Measurements from ENCODE around the gene ZNF407. TPM values are rescaled to one million over a fixed set of nuclear protein-coding genes. Genes with fewer than 3 reads are reported as not detected.

ZNF407 gene
- total and polyA plus RNA-seq, 2 donors from 2014 or later = 2.5 to 17.8 TPM

DNA sequence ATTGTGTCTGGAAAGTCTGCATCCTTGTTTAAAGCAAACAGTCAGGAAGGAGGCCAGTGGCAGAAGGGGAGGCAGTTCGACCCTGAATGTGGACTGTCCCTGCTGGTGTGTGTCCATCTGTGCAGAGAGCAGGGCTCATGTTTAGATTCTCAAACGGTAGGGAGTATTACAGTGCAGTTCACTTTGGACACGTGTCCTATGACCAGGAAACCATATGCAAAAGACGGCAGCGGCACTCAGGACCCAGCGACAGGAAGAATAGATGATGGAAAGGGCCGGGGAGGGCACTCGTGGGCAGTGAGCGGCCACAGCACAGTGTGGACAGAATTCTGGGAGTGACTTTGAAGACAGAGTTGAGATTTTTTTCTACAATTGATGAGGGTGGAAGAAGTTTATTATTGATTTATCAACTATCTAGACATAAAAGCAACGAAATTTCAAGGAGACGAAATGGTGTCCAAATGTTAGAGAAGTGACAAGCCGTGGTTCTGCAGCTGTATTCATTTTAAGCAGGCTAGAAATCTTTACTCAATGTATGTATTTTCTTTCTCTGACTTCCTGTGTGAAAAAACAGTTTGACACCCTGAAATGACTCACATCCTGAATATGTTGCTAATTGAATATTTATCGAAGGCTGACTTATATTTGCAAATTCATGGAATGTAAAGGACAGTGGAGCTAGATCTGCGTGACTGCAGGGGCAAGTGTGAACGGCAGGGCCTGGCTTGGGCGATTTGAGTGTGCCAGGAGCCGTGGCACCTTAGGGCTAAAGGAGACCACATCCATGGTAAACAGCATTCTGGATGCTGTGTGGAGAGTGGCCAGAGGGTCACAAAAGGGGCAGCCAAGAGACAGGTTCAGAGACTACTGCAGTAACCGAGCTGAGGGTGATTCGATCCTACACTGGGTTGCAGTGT, 397.1 kb downstream of the ZNF407 start:
- Histone ChIP-seq H3K9ac (ENCODE audit: low read length in 3 of 3) (no peak overlapping the region), H3K4me3 (ENCODE audit: low read length in 3 of 3) (no peak overlapping the region), H3K36me3 (ENCODE audit: control insufficient read depth in 2 of 3, insufficient read depth in 3 of 3, low read length in 3 of 3) (no peaks in the 10 kb centered on the region), H3K27me3 (ENCODE audit: control insufficient read depth, insufficient read depth, low read length) (no peaks in the 10 kb centered on the region), H3K9me3 (ENCODE audit: control insufficient read depth in 2 of 3, insufficient read depth in 1 of 3, low read length in 3 of 3) (no peaks in the 10 kb centered on the region), H3K4me1 (ENCODE audit: control insufficient read depth in 2 of 3, insufficient read depth in 2 of 3, low read depth in 1 of 3, low read length in 3 of 3) (peaks cover 0 to 2% (median 0%) of the 10 kb centered on the region in 3 donors), H3K27ac (ENCODE audit: low read depth in 2 of 2, low read length in 2 of 2) (no peak overlapping the region)
- TF ChIP-seq, protein P1, sequence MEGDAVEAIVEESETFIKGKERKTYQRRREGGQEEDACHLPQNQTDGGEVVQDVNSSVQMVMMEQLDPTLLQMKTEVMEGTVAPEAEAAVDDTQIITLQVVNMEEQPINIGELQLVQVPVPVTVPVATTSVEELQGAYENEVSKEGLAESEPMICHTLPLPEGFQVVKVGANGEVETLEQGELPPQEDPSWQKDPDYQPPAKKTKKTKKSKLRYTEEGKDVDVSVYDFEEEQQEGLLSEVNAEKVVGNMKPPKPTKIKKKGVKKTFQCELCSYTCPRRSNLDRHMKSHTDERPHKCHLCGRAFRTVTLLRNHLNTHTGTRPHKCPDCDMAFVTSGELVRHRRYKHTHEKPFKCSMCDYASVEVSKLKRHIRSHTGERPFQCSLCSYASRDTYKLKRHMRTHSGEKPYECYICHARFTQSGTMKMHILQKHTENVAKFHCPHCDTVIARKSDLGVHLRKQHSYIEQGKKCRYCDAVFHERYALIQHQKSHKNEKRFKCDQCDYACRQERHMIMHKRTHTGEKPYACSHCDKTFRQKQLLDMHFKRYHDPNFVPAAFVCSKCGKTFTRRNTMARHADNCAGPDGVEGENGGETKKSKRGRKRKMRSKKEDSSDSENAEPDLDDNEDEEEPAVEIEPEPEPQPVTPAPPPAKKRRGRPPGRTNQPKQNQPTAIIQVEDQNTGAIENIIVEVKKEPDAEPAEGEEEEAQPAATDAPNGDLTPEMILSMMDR (IDR thresholded peaks at IDR 0.05; ENCODE audit: borderline replicate concordance, extremely low read depth, insufficient read depth) = no peak
- intact Hi-C loops (cut with DNase I) = no loop called here
- FAIRE-seq (no peak), DNase-seq (no peak)

DNA sequence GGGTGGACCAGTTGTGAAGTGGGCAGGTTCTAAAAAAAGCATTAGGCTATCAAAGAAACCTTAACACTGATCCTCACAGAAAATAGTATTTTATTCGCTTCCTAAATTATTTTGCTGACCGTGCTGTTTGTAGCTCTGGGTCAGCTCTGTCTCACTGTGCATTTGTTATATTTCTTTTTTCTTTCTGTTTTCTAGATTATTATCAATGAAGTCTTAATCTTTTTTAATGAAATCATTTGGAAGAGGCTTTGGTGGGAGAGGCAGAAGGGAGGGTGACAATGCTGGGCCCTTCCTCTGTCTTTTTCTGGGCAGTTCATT, 397.7 kb downstream of the ZNF407 start:
- Histone ChIP-seq H3K9ac (ENCODE audit: low read length in 3 of 3) (no peak overlapping the region), H3K4me1 (ENCODE audit: control insufficient read depth in 2 of 3, insufficient read depth in 2 of 3, low read depth in 1 of 3, low read length in 3 of 3) (peaks cover 0 to 2% (median 0%) of the 10 kb centered on the region in 3 donors), H3K27ac (ENCODE audit: low read depth in 2 of 2, low read length in 2 of 2) (no peak overlapping the region), H3K27me3 (ENCODE audit: control insufficient read depth, insufficient read depth, low read length) (no peaks in the 10 kb centered on the region), H3K4me3 (ENCODE audit: low read length in 3 of 3) (no peak overlapping the region), H3K9me3 (ENCODE audit: control insufficient read depth in 2 of 3, insufficient read depth in 1 of 3, low read length in 3 of 3) (no peaks in the 10 kb centered on the region), H3K36me3 (ENCODE audit: control insufficient read depth in 2 of 3, insufficient read depth in 3 of 3, low read length in 3 of 3) (no peaks in the 10 kb centered on the region)
- intact Hi-C loops (cut with DNase I) = no loop called here
- DNase-seq (no peak), FAIRE-seq (no peak)
- TF ChIP-seq, protein P1 (IDR thresholded peaks at IDR 0.05; ENCODE audit: borderline replicate concordance, extremely low read depth, insufficient read depth) = no peak

DNA sequence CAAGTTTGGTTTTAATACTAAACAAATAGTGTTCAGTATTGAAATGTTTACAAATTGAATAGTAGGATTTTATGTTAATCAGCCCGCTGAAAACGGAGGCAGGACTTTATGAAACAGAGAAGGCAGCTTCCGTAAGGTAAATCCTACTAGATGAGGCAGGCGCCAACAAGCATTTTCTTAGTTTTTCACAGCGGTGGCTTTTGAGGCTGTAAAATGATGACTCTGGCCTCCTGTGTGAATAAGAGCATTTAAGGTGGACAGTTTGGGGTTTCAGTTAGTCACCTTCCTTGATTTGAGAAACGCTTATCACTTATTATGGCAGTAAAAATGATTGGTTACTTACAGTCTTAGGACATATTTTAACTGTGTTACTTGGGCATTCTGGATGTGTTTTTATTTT, 398.4 kb downstream of the ZNF407 start:
- FAIRE-seq (no peak), DNase-seq (no peak)
- Histone ChIP-seq H3K4me1 (ENCODE audit: control insufficient read depth in 2 of 3, insufficient read depth in 2 of 3, low read depth in 1 of 3, low read length in 3 of 3) (peaks cover 0 to 2% (median 0%) of the 10 kb centered on the region in 3 donors), H3K36me3 (ENCODE audit: control insufficient read depth in 2 of 3, insufficient read depth in 3 of 3, low read length in 3 of 3) (no peaks in the 10 kb centered on the region), H3K4me3 (ENCODE audit: low read length in 3 of 3) (no peak overlapping the region), H3K27ac (ENCODE audit: low read depth in 2 of 2, low read length in 2 of 2) (no peak overlapping the region), H3K27me3 (ENCODE audit: control insufficient read depth, insufficient read depth, low read length) (no peaks in the 10 kb centered on the region), H3K9me3 (ENCODE audit: control insufficient read depth in 2 of 3, insufficient read depth in 1 of 3, low read length in 3 of 3) (no peaks in the 10 kb centered on the region), H3K9ac (ENCODE audit: low read length in 3 of 3) (no peak overlapping the region)
- TF ChIP-seq, protein P1 (IDR thresholded peaks at IDR 0.05; ENCODE audit: borderline replicate concordance, extremely low read depth, insufficient read depth) = no peak
- intact Hi-C loops (cut with DNase I) = no loop called here
